Coronary artery (tissue), 2 donors: ENCODE results near the gene GLIS2.

Source experiments
- DNase-seq: peaks from one replicate; pipeline ENCODE4 v3.0.0-alpha.2; 2017; ENCODE audit warnings: low spot score
- H3K27ac ChIP-seq, 2 donors: fragments of 200-600 bp; sonication (generic); one replicate each; pipeline ENCODE4 v1.5.1; 2016 to 2019
- H3K4me3 ChIP-seq: fragments of 200-600 bp; sonication (generic); 2 replicates; pipeline ENCODE4 v1.5.1; 2016; ENCODE audit warnings: mild to moderate bottlenecking, moderate library complexity
- CTCF ChIP-seq: fragments of 200-600 bp; sonication (generic); IDR thresholded peaks from one replicate; pipeline ENCODE4 v1.5.1; 2019; ENCODE audit warnings: antibody characterized with exemption

GLIS2 gene

GRCh38 chr16:4315186-4316107 is at the start of gene GLIS2:
TSS of gene GLIS2 (plus strand) at chr16:4316067. CDS start at chr16:4332281, 16,214 bp downstream.
- Histone ChIP-seq H3K4me3 (peak within 1 kb of the TSS; percentile 82), H3K27ac (peak within 1 kb of the TSS; percentile 95 to 96)
- TF ChIP-seq CTCF = no peak
- DNase-seq = no peak

- no peak for DNase-seq
- H3K27ac ChIP-seq = no peak overlapping the region
- no peak for TF ChIP-seq CTCF
- H3K4me3 ChIP-seq = no peak overlapping the region
Observed at GRCh38 chr16:4266372-4266771, 49.5 kb upstream of the GLIS2 start.

GRCh38 chr16:4270091-4270490 is 45.8 kb upstream of the GLIS2 start:
- no peak overlapping the region for H3K27ac ChIP-seq
- H3K4me3 ChIP-seq = no peak overlapping the region
- DNase-seq = no peak
- TF ChIP-seq CTCF = no peak

GRCh38 chr16:4270595-4270994 is 45.3 kb upstream of the GLIS2 start:
- DNase-seq = no peak
- Histone ChIP-seq H3K27ac (no peak overlapping the region), H3K4me3 (no peak overlapping the region)
- no peak for TF ChIP-seq CTCF

GRCh38 chr16:4271176-4272113 is 44.4 kb upstream of the GLIS2 start:
- TF ChIP-seq CTCF = no peak
- Histone ChIP-seq H3K4me3 (peak overlapping the region; percentile 96), H3K27ac (peak overlapping the region; percentile 58 to 96)
- peak; percentile 92 for DNase-seq

GRCh38 chr16:4272114-4272956 is 43.5 kb upstream of the GLIS2 start:
- DNase-seq = no peak
- no peak for TF ChIP-seq CTCF
- peak overlapping the region; percentile 58 to 96 for H3K27ac ChIP-seq

More at GRCh38 chr16:4272114-4272956, 43.5 kb upstream of the GLIS2 start:
- peak overlapping the region; percentile 96 for H3K4me3 ChIP-seq
